Stimulated activated CD4-positive, alpha-beta T cell treated with anti-CD3 and anti-CD28 coated beads, Interleukin-15, amount 100 ng/mL, for 48 hours (primary cell): ENCODE data around the gene GBF1.
"Not testable (repeated sequence)": the region's sequence is repeated elsewhere in the genome, so short reads cannot be mapped to it uniquely, and the experiment has no call there.

ENCODE experiments used
- DNase-seq, 2 donors: peaks; one replicate each; pipeline ENCODE4 v3.0.0-alpha.2; 2020; ENCODE audit warnings: low read depth in 2 of 2

Gene GBF1

GRCh38 chr10:102231357-102232318 is 13.7 kb upstream of the GBF1 start:
- peak; percentile 69 to 74 for DNase-seq

GRCh38 chr10:102233997-102234396 is 11.3 kb upstream of the GBF1 start:
- DNase-seq: no peak

- DNase-seq: no peak
Observed at GRCh38 chr10:102234888-102235597, 10.3 kb upstream of the GBF1 start.

- no peak for DNase-seq
Observed at GRCh38 chr10:102235598-102235920, 9.8 kb upstream of the GBF1 start.

- no peak for DNase-seq
Observed at GRCh38 chr10:102236006-102236405, 9.3 kb upstream of the GBF1 start.

GRCh38 chr10:102237711-102238252 is 7.5 kb upstream of the GBF1 start:
- no peak for DNase-seq

- DNase-seq: no peak
Observed at GRCh38 chr10:102240467-102241031, 4.8 kb upstream of the GBF1 start.

- DNase-seq: no peak
Observed at GRCh38 chr10:102241032-102241443, 4.3 kb upstream of the GBF1 start.

- peak; percentile 87 to 94 for DNase-seq
Observed at GRCh38 chr10:102241444-102242117, 3.8 kb upstream of the GBF1 start, which contains the start of gene PITX3. PITX3 (minus strand) TSS chr10:102241512; CDS start chr10:102232080, 9,432 bp downstream.

GRCh38 chr10:102242118-102242485 is 3.2 kb upstream of the GBF1 start:
- no peak for DNase-seq

GRCh38 chr10:102243309-102243708 is 2.0 kb upstream of the GBF1 start:
- no peak for DNase-seq

GRCh38 chr10:102245932-102246251 is 560 bp downstream of the GBF1 start:
- DNase-seq: no peak

GRCh38 chr10:102246261-102246660 is 929 bp downstream of the GBF1 start:
- DNase-seq: no peak

- DNase-seq: no peak
Observed at GRCh38 chr10:102247734-102248133, 2.4 kb downstream of the GBF1 start.

GRCh38 chr10:102252508-102252907 is 7.2 kb downstream of the GBF1 start:
- not testable (repeated sequence) for DNase-seq

GRCh38 chr10:102254426-102254825 is 9.1 kb downstream of the GBF1 start:
- no peak for DNase-seq

GRCh38 chr10:102255404-102255803 is 10.1 kb downstream of the GBF1 start:
- DNase-seq: no peak

- no peak for DNase-seq
Observed at GRCh38 chr10:102261196-102261595, 15.9 kb downstream of the GBF1 start.

GRCh38 chr10:102261842-102262241 is 16.5 kb downstream of the GBF1 start:
- DNase-seq: no peak

- DNase-seq: no peak
Observed at GRCh38 chr10:102262744-102263370, 17.5 kb downstream of the GBF1 start.

GRCh38 chr10:102264371-102264770 is 19.0 kb downstream of the GBF1 start:
- DNase-seq: no peak
